HS-5 (cell line): ENCODE measurements around the gene STK17B.
"Not testable (repeated sequence)": the region's sequence is repeated elsewhere in the genome, so short reads cannot be mapped to it uniquely, and the experiment has no call there.

ENCODE experiments used
- DNase-seq: peaks from one replicate; pipeline ENCODE4 v3.0.0-alpha.2; 2012; ENCODE audit warnings: low read depth

The STK17B gene

DNA sequence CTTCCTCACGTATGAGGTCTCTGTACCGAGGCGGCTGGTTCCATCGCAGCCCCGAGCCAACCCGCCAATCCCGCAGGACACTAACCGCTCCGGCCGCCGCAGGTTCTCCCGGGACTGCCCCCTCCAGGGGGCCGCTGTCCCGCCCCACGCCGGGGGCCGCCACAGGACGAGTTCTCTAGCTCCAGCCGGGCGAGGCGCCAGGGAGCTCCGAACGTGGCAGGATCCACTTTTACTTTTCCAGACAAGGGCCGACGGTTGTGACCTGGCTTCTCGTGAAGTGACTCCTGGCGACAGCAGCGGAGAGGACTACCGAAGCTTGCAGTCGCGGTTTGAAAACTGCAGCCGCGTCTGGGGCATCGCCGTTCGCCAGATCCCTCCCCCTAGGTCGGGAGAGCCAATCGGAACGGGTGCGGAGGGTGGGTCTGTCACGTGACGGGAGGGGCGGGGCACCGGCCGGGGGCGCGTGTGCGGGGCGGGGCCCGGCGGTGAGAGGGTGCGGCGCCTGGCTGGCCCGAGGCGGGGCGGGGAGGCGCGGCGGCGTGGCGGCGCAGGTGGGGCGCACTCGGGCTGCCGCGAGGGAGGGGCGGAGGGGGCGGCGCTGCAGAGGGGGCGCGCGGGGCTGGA, at the start of gene STK17B:
TSS of gene STK17B (minus strand) at position 331 of the 624 bp plus-strand sequence. CDS start 8,195 bp downstream, outside the sequence.
- DNase-seq: peak; percentile 84

DNA sequence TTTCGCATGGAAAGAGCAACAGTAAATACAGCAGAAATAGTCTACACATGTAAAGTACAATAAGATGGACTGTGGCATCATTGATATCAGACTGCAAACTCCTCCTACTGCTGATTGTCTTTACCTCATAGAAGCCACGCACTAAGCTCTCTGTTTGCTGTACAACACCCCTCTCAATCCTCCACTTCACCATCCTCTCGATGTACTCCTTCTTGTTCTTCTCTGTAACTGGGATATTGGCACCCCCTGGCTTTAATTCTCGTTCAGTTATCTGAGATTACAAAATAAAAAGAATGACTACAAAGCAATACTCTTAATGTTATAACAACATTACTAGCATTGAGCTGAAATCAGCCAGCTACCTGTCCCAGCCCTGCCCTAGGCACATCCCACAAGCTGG, 49.3 kb upstream of the STK17B start:
- no peak for DNase-seq

DNA sequence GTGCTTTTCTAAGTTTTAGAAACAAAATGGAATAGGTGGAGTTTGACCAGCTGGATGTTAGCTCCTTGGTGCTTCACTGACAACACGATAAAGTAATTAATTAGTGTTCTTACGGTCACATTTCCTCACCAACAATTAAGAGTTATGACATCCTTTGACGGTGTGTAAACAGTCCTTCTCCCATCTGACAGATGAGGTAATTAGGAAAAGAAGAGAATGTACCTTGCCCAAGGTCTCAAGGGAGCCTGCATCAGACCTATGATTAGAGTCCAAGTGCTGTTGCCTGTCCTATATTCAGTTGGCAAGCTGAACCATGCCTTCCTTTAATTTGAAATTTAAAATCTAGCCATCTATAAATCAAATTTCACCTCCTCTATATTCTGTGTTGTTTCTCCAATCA, 48.3 kb upstream of the STK17B start:
- no peak for DNase-seq

DNA sequence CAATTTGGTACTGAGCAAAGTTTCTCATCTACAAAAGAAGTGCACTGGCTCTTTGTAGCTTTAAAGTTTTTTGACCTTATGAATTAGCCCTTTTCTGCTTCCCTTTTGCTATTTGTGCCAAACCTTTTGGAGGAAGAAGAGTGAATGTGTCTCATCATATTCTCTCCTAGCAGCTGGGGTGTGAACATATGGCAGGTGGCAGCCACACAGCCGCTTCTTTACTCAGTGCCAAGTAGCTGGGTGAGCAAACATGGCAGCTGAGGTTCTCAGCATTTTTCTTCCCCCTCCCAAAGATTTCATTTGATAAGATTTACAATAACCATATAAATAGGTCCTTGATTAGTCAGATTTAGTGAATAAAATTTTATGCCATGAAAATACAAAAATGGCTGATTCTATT, 46.7 kb upstream of the STK17B start:
- DNase-seq: no peak

DNA sequence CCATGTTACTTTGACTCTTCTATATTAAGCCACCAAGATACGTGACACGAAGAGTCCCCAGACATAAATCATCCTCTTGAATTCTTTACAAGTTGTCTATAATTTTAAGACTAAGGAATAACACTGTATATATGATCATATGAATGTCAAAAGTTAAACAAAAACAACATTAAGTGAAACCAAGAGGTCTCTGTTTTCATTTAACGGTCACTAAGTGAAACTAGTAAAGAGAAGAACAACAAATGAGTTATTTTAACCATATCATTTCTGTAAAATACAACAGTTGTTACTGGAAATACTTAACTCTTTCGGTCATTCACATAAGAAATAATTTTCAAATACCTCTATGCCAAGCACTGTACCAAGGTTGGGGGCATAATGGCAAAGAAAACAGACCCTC, 45.7 kb upstream of the STK17B start:
- no peak for DNase-seq

DNA sequence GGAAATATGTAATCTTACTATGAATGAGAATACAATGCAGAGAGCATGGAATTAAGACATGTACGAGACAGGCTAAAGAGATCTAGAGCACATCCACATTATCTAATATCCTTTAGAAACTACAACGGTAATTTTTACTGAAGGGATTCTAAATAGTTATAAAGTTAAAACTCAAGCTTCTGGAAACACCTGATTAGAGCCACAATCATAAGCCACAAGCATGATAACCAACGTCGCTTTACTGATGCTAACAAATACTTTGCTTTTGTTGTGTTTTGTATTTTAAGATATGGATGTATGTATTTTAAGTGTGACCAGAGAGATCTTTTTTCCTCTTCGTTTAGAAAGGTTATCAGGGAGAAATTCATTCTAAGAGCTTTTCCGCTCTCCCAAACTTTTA, 44.0 kb upstream of the STK17B start:
- no peak for DNase-seq

DNA sequence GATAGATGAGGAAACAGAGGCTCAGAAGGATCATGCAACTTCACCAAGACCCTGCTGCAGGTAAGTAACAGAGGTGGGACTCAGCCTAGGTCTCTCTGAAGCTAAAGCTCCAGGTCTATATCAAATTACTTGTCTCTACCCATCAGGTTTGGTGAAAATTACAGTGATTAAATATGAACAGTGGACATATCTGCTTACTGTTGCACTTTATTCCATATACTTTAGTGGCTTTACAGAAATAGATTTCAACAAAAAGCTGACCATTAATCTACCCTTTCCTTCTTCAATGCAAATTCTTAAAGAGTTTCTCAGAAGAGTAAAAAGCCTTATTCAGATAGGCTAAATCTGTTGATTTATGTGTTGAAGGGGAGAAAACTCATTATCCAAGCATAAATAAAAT, 42.8 kb upstream of the STK17B start:
- DNase-seq: no peak

DNA sequence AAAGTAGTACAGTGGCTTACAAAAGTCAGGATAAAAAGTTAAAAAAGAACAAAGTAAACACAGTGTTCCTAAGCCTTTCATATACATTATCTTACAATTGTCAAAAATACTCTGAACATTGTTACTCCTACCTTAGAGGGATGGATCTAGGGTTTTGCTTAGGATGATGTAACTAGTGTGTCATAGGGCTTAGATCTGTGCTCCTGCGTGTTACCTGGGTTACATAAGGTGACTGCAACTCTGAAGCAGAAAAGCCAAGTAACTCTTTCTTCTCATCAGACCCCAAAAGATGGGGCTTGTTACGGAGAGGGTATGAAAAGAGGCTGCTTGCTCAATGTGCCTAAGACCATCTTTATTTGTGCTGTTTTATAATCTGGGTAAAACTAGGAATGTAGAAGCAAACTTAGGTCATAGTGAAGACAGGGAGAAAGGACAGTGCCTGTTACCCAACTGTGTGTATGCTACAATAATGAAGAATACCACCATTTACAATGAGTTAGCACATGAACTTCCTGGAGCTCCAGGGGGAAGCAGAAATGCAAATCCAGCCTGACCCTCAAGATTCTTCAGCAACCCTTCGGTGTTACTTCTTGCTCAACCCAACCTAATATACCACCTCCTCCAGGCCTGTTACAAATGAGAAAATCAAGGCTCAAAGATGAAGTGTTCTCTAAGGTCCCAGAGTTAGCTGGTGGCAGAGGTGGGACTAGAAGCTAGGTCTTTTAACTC, 42.0 kb upstream of the STK17B start:
- DNase-seq: no peak

DNA sequence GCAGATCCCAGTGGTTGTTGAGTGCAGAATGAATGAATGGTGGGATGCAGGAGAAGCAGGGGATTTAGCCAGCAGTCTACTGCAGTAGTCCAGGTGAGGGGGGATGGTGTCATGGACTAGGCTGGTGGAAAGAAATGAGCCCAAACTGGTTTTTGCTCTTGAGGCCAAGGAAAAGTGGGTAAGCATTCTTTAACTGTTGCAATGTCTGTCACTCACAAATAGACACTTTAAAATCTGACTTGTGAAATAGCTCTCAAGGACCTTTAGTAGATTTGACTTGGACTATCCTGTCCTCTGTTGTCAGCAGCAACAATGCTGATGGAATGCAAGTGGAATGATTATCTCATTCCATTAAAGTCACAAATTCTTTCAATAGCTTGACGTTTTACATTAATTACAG, 37.5 kb upstream of the STK17B start:
- DNase-seq: no peak

DNA sequence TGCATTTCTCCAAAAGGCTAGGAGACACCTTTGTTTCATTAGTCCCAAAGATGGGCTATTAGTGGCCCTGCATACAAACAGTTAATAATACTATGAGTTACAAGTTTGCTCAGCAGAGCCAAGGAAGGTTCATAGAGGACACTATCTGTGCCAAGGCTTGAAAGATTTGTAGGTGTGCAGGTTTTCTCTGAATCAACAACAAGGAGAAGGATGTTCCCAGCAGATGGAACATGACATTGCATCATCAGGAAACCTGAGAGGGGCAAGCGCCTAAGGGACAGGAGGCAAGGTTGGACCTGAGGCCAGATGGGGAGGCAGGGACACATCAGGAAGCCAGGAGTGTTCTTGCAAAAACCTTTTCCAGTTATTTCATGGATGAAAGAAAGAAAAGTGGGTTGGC, 35.4 kb upstream of the STK17B start:
- no peak for DNase-seq

DNA sequence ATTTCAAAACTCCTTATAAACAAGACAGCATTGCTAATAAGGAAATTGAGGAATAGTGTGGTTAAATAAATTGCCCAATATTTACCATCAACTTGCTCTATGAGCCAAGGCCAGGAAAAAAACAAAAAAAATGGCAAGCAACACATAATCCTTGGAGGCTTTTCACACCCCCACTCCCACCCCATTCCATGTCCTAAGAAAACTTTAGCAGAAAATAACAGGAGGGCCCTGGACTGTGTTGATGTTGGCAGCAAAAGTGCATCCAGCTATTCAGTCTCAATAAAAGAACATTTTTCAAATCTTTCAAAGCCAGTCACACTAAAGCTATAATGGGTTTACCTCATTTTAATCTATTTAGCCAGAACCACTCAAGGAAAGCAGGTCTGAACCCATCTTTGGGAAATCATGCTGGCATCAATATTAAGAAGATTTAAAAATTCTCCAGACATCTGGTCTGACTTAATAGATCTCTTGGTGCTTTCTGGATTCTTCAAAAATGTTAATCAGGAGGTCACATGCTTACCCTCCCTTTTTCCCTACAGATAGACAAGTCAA, 34.6 kb upstream of the STK17B start:
- DNase-seq: no peak

DNA sequence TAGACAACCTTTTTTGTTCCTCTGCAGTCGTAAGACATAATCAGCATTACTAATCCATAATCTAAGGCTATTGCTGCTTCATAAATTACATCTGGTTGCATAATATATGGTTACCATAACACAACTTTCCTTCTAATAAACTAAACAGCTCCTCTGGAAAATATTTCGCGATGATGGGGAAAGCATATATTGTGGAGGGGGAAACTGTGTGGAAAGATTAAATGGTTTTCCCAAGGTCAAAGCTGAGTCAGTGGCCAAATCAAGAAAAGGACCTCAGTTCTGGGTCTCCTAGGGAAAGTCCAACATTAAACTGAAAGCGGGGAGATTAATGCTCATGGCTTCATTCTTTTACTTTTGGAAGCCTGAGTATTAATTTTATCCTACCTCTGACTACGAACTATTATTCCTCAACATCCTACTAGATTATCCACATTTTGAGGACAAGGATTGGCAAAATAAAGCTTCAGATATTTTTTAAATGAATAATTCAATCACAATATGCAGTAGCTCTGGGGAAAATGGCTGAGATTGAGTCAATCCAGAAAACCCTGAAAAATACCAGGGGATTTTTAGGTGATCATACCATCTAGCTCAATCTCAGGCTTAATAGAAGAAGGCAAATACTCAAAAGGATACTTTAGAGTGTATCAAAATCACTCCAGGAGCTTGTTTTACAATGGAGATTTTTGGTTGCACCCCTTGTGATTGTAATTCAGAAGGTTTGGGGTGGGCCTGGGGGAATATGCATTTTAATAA, 33.8 kb upstream of the STK17B start:
- DNase-seq: no peak

DNA sequence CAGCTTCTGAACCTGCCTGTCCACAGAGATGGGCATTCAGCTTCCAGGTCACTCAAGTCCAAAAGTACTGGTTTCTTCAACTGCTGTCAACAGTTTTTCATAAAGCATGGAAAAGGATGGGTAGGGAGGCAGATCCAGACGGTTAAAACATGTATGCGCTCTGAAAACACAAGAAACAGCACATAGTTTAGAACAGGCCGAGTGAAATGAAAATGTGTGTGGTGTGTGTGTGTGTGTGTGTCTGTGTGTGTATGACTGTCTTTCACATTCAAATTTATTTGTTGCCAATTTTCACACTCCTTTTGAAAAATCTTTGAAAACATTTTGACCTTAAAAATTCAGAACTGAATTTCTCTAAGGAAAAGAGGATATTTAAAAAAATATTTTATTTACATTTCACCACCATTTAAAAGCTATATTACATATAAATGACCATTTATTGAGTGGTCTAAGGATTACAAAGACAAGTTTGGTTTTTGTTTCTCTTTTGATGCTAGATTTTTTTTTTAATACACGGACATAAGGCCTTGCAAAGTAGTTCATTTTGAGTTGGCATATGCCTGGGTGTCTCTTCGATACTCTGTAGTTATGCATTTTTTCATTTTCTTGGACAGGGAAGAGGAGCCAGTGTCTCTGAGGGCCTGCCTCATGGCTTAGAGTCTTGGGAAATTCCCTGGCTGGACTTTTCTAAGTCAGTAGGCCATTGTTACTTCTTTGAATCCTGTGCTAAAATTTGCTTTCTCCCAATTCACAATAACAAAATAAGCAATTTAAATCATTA, 30.0 kb upstream of the STK17B start:
- DNase-seq: no peak

DNA sequence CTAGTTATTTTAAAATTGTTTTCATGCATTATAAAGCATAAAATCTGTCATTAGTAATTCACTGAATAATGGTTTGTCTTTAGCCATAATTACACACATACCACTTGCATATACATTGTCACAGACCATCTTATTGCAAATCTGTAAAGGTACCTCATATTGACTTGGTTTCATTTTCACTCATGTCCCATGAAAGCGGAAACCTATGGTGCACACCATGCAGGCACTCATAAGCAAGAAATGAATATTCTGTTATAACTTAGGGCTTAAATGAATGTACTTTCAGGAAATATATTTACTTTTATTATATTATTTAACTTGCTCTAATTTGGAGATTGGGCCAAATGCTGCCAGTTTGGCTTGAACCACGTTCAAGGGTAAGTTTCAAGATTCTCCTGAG, 29.2 kb upstream of the STK17B start:
- DNase-seq: no peak

DNA sequence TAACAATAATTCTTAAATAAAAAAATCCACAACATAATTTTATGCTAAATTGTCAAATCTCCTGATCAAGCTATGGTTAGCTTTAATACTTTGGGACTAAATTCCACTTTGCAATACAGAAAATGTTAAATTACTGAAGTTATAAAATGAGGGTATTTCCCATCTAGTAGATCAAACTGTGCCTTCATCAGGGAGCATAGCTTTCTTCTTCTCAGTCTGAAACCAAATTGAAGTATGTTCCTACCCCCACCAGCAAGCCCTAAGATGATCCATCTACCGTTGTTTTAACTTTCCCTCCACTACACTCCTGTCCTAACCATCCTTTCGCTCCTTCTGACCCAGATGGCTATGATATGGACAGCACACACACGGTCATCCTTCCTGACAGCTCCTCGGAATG, 24.4 kb upstream of the STK17B start:
- DNase-seq: no peak

DNA sequence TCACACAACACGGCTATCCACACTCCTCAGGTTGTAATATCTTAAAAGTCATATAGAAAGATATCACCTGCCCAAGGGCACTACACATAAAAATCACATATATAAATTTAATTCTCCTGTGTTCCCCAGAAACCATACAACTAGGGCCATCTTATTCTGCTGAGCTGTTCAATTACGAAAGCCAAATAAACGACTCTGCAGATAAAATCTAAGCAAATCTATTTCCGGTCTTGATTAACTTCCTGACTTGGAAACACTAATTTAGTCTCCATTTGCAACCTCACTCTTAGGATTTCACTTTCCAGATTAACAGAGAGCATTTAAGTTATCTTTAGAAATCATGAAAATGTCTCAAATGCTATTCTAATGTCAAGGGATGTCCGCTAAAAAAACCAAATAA, 23.9 kb upstream of the STK17B start:
- no peak for DNase-seq

DNA sequence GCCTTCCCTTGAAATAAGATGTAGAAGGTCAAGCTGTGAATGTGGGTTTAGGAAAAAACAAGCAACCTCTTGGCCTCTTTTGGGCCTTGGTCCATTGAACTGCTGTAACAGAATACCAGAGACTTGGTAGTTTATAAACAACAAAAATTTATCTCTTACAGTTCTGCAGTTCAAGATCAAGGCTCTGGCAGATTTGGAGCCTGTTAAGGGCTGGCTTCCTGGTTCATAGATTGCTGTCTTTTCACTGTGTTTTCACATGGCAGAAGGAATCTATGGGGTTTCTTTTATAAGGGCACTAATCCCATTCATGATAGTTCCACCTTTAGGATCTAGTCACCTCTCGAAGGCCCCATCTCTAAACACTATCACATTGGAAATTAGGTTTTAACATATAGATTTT, 20.2 kb upstream of the STK17B start:
- DNase-seq: no peak

DNA sequence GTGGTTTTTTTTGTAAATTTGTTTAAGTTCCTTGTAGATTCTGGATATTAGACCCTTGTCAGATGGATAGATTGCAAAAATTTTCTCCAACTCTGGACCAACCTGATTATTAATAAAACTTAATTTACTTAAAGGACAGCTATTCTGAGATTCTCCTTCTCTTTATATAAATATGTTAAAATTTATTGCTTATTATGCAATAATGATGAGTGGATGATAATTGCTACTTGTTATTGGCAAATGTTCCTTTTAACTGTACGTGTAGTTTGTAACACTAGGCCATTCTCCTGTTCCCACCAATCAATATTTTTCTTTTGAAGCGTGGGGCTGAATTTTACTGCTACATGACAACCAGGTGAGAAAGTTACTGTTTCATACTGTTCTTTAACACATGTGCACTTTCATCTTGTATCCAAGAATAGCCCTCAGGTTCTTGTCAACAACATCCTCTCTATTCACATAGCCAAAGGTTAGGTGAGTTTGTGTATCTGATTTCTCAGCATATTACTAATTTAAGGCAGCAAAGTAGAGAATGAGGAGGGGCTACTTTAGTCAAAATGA, 16.6 kb upstream of the STK17B start:
- no peak for DNase-seq

DNA sequence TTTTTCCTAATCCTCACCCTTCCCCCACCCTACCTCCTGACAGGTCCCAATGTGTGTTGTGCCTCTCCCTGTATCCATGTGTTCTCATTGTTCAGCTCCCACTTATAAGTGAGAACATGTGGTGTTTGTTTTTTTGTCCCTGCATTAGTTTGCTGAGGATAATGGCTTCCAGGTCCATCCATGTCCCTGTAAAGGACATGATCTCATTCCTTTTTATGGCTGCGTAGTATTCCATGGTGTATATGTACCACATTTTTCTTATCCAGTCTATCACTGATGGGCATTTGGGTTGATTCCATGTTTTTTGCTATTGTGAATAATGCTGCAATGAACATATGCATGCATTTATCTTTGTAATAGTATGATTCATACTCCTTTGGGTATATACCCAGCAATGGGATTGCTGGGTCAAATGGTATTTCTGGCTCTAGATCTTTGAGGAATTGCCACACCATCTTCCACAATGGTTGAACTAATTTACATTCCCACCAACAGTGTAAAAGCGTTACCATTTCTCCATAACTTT, 15.9 kb upstream of the STK17B start:
- not testable (repeated sequence) for DNase-seq

DNA sequence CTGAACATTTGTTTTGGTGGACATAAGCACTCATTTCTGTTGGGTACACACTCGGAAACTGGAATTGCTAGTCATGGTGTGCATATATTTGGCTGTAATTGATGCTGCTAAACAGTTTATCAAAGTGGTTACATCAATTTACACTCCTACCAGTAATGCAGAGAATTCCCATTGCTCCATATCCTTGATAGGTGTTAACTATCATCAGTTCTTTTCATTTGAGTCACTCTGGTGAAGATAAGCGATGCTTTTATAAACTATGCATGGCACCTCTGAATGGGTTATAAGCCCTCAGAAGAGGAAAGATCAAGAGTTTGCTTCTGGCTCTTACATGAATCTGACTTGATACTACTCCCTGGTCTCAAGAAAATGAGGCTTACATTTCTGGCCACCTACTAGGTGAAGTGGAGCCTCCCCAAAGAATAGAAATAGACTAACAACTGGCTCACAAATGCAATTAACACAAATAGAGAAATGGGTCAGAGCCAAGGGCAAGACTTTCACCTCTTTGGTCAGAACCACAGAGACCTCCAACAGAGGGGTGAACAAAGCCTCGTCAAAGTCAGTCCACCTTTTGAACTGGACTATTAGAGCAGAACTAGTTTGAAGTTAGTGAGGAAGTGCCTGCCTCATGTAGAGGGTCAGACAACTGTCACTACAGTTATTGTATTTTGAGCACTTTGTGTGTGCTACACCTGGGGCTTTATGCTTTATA, 15.0 kb upstream of the STK17B start:
- no peak for DNase-seq

DNA sequence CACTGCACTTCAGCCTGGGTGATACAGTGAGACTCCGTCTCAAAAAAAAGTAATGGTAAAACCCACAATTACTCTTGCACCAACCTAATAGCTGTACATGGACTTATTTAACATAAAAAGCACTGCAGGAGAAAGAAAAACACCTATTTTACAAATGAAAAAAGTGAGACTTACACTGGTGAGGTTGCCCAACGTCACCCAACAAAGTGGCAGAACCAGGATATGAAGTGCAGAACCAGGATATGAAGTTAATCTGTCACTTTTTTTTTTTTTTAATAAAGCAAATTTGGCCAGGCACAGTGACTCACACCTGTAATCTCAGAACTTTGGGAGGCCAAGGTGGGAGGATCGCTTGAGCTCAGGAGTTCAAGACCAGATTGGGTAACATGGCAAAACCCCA, 13.5 kb upstream of the STK17B start:
- no peak for DNase-seq
